WTC11 (cell line): ENCODE results near the gene SRRT. TPM values are rescaled to one million over a fixed set of nuclear protein-coding genes. Genes with fewer than 3 reads are reported as not detected.

ENCODE experiments used
- ATAC-seq: fragments of 200-7000 bp; cut with Tn5 transposase; 2 replicates; pipeline ENCODE4 v1.10.0; 2021; ENCODE audit warnings: mild to moderate bottlenecking, moderate library complexity
- CTCF ChIA-PET: fragments of 300-600 bp; sonication (Branson Sonifier 250); formaldehyde crosslinking; loops from one replicate; lab custom pipeline; 2021; ENCODE audit warnings: antibody characterized with exemption; lab: Charles Lee
- POLR2A ChIA-PET: fragments of 350-600 bp; sonication (Branson Sonifier 250); formaldehyde crosslinking; loops from one replicate; lab custom pipeline; 2021; ENCODE audit warnings: antibody characterized with exemption; lab: Charles Lee
- DNase-seq: peaks from one replicate; pipeline ENCODE4 v3.0.0; 2021; ENCODE audit warnings: low spot score
- H3K27ac Mint-ChIP-seq: 2 replicates; pipeline ENCODE4 v1.8.0; 2021; ENCODE audit warnings: mixed read lengths
- H3K27me3 Mint-ChIP-seq: 2 replicates; pipeline ENCODE4 v1.8.0; 2021; ENCODE audit warnings: low read depth, mild to moderate bottlenecking, moderate library complexity, mixed read lengths
- H3K36me3 Mint-ChIP-seq: 2 replicates; pipeline ENCODE4 v1.8.0; 2021; ENCODE audit warnings: mixed read lengths
- H3K4me1 Mint-ChIP-seq: 2 replicates; pipeline ENCODE4 v1.8.0; 2022; ENCODE audit warnings: mixed read lengths
- H3K4me3 Mint-ChIP-seq: 2 replicates; pipeline ENCODE4 v1.8.0; 2021; ENCODE audit warnings: mild to moderate bottlenecking, moderate library complexity, mixed read lengths
- H3K9me3 Mint-ChIP-seq: 2 replicates; pipeline ENCODE4 v1.8.0; 2021; ENCODE audit warnings: mixed read lengths
- ELF4 ChIP-seq: sonication (generic); formaldehyde crosslinking; IDR thresholded peaks from 2 replicates; pipeline ENCODE4 v1.8.1; 2022; ENCODE audit warnings: low read depth, mild to moderate bottlenecking, moderate library complexity, missing genetic modification reagents
- FOXK1 ChIP-seq: sonication (generic); formaldehyde crosslinking; IDR thresholded peaks from 2 replicates; pipeline ENCODE4 v1.8.0; 2022; ENCODE audit warnings: mild to moderate bottlenecking, moderate library complexity, missing genetic modification reagents
- FOXP1 ChIP-seq: sonication (generic); formaldehyde crosslinking; IDR thresholded peaks from 2 replicates; pipeline ENCODE4 v1.8.0; 2022; ENCODE audit warnings: missing genetic modification reagents, mild to moderate bottlenecking, moderate library complexity, borderline replicate concordance
- KAT7 ChIP-seq: sonication (generic); formaldehyde crosslinking; IDR thresholded peaks from 2 replicates; pipeline ENCODE4 v1.8.1; 2023; ENCODE audit warnings: missing genetic modification reagents, mild to moderate bottlenecking, borderline replicate concordance
- MYBL2 ChIP-seq: sonication (generic); formaldehyde crosslinking; IDR thresholded peaks from 2 replicates; pipeline ENCODE4 v1.8.1; 2023; ENCODE audit warnings: mild to moderate bottlenecking, moderate library complexity, missing genetic modification reagents
- SMAD4 ChIP-seq: sonication (generic); formaldehyde crosslinking; IDR thresholded peaks from 2 replicates; pipeline ENCODE4 v1.8.0; 2022; ENCODE audit warnings: mild to moderate bottlenecking, missing genetic modification reagents
- TCF7 ChIP-seq: sonication (generic); formaldehyde crosslinking; IDR thresholded peaks from 2 replicates; pipeline ENCODE4 v1.8.0; 2022; ENCODE audit warnings: mild to moderate bottlenecking, low read depth, missing genetic modification reagents, moderate library complexity
- ZNF138 ChIP-seq: sonication (generic); formaldehyde crosslinking; conservative IDR thresholded peaks from 2 replicates; pipeline ENCODE4 v1.8.1; 2022; ENCODE audit warnings: mild to moderate bottlenecking, moderate library complexity, missing genetic modification reagents
- ZNF317 ChIP-seq: sonication (generic); formaldehyde crosslinking; IDR thresholded peaks from 2 replicates; pipeline ENCODE4 v1.8.1; 2023; ENCODE audit warnings: low read depth, mild to moderate bottlenecking, moderate library complexity, missing genetic modification reagents, borderline replicate concordance
- total RNA-seq: library from RNA; stranded (reverse); gene quantifications from 3 replicates; pipeline ENCODE4 v1.2.3, GENCODE V29; 2021
- TF ChIP-seq, protein P1 (sequence below): sonication (generic); formaldehyde crosslinking; conservative IDR thresholded peaks from 2 replicates; pipeline ENCODE4 v1.8.1; 2022; ENCODE audit warnings: mild to moderate bottlenecking, missing genetic modification reagents
- TF ChIP-seq, protein P2 (sequence below): sonication (generic); formaldehyde crosslinking; IDR thresholded peaks from 2 replicates; pipeline ENCODE4 v1.8.0; 2022; ENCODE audit warnings: mild to moderate bottlenecking, missing genetic modification reagents
- TF ChIP-seq, protein P3 (sequence below): sonication (generic); formaldehyde crosslinking; IDR thresholded peaks from 2 replicates; pipeline ENCODE4 v1.8.1; 2022; ENCODE audit warnings: low read depth, missing genetic modification reagents, borderline replicate concordance
- TF ChIP-seq, protein P4 (sequence below): sonication (generic); formaldehyde crosslinking; IDR thresholded peaks from 2 replicates; pipeline ENCODE4 v1.8.0; 2022; ENCODE audit warnings: mild to moderate bottlenecking, missing genetic modification reagents
- TF ChIP-seq, protein P5 (sequence below): sonication (generic); formaldehyde crosslinking; IDR thresholded peaks from 2 replicates; pipeline ENCODE4 v1.8.0; 2022; ENCODE audit warnings: missing genetic modification reagents
- TF ChIP-seq, protein P6 (sequence below): sonication (generic); formaldehyde crosslinking; IDR thresholded peaks from 2 replicates; pipeline ENCODE4 v1.8.0; 2023; ENCODE audit warnings: mild to moderate bottlenecking, missing genetic modification reagents
- TF ChIP-seq, protein P7 (sequence below): sonication (generic); formaldehyde crosslinking; IDR thresholded peaks from 2 replicates; pipeline ENCODE4 v1.8.1; 2023; ENCODE audit warnings: mild to moderate bottlenecking, missing genetic modification reagents
- TF ChIP-seq, protein P8 (sequence below): sonication (generic); formaldehyde crosslinking; IDR thresholded peaks from 2 replicates; pipeline ENCODE4 v1.8.1; 2022; ENCODE audit warnings: missing genetic modification reagents, borderline replicate concordance

The SRRT gene
- total RNA-seq, 1 experiment from 2014 or later = 238 TPM

DNA sequence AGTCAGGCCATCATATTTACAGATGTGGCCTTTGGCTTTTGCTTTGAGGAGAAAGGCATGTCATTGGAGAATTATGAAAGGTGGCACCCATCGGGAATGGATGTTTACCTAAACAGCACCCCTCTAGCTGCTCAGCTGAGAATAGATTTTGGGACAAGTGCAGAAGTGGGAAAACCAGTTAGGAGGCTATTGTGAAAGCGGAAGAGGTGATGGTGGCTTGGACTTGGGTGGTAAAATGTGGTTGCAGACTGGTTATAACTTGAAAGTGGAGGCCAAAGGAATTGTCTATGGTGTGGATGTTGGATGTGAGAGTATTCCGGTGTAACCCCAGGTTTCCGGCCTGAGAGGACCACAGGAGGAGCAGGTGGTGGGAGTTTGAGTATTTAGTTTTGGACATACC is 27.5 kb upstream of the SRRT start:
- CTCF ChIA-PET = no interaction called here
- DNase-seq = no peak
- peaks cover 14% of the 10 kb centered on the region for H3K4me1 Mint-ChIP-seq
- no peaks in the 10 kb centered on the region for H3K36me3 Mint-ChIP-seq
- H3K4me3 Mint-ChIP-seq = no peak overlapping the region
- no peak for ATAC-seq
- TF ChIP-seq, protein P1, sequence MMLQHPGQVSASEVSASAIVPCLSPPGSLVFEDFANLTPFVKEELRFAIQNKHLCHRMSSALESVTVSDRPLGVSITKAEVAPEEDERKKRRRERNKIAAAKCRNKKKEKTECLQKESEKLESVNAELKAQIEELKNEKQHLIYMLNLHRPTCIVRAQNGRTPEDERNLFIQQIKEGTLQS = no peak
- TF ChIP-seq, protein P2, sequence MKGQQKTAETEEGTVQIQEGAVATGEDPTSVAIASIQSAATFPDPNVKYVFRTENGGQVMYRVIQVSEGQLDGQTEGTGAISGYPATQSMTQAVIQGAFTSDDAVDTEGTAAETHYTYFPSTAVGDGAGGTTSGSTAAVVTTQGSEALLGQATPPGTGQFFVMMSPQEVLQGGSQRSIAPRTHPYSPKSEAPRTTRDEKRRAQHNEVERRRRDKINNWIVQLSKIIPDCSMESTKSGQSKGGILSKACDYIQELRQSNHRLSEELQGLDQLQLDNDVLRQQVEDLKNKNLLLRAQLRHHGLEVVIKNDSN (CRISPR knock-in tag) = no peak
- TF ChIP-seq, protein P3, sequence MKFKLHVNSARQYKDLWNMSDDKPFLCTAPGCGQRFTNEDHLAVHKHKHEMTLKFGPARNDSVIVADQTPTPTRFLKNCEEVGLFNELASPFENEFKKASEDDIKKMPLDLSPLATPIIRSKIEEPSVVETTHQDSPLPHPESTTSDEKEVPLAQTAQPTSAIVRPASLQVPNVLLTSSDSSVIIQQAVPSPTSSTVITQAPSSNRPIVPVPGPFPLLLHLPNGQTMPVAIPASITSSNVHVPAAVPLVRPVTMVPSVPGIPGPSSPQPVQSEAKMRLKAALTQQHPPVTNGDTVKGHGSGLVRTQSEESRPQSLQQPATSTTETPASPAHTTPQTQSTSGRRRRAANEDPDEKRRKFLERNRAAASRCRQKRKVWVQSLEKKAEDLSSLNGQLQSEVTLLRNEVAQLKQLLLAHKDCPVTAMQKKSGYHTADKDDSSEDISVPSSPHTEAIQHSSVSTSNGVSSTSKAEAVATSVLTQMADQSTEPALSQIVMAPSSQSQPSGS (CRISPR knock-in tag) = no peak
- TF ChIP-seq SMAD4 (CRISPR knock-in tag) (no peak), FOXP1 (no peak), TCF7 (CRISPR knock-in tag) (no peak), FOXK1 (CRISPR knock-in tag) (no peak), ZNF138 (CRISPR knock-in tag) (no peak), MYBL2 (CRISPR knock-in tag) (no peak)
- TF ChIP-seq, protein P4, sequence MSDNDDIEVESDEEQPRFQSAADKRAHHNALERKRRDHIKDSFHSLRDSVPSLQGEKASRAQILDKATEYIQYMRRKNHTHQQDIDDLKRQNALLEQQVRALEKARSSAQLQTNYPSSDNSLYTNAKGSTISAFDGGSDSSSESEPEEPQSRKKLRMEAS = no peak
- TF ChIP-seq, protein P5, sequence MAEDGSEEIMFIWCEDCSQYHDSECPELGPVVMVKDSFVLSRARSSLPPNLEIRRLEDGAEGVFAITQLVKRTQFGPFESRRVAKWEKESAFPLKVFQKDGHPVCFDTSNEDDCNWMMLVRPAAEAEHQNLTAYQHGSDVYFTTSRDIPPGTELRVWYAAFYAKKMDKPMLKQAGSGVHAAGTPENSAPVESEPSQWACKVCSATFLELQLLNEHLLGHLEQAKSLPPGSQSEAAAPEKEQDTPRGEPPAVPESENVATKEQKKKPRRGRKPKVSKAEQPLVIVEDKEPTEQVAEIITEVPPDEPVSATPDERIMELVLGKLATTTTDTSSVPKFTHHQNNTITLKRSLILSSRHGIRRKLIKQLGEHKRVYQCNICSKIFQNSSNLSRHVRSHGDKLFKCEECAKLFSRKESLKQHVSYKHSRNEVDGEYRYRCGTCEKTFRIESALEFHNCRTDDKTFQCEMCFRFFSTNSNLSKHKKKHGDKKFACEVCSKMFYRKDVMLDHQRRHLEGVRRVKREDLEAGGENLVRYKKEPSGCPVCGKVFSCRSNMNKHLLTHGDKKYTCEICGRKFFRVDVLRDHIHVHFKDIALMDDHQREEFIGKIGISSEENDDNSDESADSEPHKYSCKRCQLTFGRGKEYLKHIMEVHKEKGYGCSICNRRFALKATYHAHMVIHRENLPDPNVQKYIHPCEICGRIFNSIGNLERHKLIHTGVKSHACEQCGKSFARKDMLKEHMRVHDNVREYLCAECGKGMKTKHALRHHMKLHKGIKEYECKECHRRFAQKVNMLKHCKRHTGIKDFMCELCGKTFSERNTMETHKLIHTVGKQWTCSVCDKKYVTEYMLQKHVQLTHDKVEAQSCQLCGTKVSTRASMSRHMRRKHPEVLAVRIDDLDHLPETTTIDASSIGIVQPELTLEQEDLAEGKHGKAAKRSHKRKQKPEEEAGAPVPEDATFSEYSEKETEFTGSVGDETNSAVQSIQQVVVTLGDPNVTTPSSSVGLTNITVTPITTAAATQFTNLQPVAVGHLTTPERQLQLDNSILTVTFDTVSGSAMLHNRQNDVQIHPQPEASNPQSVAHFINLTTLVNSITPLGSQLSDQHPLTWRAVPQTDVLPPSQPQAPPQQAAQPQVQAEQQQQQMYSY (CRISPR knock-in tag) = no peak
- TF ChIP-seq, protein P6, sequence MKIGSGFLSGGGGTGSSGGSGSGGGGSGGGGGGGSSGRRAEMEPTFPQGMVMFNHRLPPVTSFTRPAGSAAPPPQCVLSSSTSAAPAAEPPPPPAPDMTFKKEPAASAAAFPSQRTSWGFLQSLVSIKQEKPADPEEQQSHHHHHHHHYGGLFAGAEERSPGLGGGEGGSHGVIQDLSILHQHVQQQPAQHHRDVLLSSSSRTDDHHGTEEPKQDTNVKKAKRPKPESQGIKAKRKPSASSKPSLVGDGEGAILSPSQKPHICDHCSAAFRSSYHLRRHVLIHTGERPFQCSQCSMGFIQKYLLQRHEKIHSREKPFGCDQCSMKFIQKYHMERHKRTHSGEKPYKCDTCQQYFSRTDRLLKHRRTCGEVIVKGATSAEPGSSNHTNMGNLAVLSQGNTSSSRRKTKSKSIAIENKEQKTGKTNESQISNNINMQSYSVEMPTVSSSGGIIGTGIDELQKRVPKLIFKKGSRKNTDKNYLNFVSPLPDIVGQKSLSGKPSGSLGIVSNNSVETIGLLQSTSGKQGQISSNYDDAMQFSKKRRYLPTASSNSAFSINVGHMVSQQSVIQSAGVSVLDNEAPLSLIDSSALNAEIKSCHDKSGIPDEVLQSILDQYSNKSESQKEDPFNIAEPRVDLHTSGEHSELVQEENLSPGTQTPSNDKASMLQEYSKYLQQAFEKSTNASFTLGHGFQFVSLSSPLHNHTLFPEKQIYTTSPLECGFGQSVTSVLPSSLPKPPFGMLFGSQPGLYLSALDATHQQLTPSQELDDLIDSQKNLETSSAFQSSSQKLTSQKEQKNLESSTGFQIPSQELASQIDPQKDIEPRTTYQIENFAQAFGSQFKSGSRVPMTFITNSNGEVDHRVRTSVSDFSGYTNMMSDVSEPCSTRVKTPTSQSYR (CRISPR knock-in tag) = no peak
- H3K9me3 Mint-ChIP-seq = no peaks in the 10 kb centered on the region
- POLR2A ChIA-PET = interaction anchor here (0.7 kb wide), 1 partner anchor 44 kb away, joined by 8 read pairs; no protein-coding TSS in a partner anchor
- H3K27me3 Mint-ChIP-seq = no peaks in the 10 kb centered on the region
- H3K27ac Mint-ChIP-seq = no peak overlapping the region

DNA sequence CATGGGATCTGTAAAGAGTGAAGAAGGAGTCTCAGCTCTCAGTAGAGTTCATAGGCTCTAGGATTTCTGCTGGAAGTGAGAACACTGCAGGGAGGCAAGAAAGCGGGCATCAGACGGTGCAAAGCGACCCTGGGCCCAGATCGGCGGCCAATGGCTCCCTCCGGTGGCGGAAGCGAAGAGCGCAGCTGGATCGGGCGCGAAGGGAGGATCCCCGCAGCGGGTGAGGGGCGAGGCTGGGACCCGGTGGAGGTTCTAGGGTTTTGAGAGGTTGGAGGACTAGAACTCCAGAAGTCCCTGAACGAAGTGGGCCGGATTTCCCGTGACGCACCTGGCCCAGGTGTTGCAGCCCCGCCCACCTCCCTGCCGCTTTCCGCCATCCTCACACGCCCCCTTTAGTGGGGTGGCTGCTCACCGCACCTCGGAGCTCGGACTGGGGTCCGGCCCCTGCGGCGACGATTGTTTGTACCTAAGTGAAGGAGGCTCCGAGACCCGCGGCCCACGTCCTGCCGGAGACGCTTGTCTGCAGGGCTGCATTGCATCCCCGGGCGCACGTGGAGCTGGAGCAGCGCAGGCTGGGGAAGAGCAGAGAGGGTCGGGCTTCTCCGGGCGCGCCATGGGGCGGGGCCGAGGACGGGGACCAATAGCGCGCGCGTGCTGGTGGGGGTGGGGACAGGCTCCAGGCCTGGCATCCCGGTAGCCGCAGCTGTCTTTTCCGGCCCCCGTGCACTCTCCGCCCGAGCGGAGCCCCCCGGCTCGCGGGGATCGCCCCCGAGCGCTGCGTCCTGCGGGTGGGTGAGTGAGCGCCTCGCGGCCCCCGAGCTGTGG is 22.6 kb upstream of the SRRT start, which contains the start of gene SLC12A9:
SLC12A9 (plus strand) TSS at position 666 of the 825 bp plus-strand sequence. CDS start 1,485 bp downstream, outside the sequence.
- DNase-seq (peak; percentile 93), ATAC-seq (peak; percentile 95)
- Mint-ChIP-seq H3K27ac (peak within 1 kb of the TSS; percentile 67), H3K36me3 (peaks cover 2% of the 10 kb centered on the region; the same call in 1 of the 2 replicates), H3K4me3 (peak within 1 kb of the TSS; percentile 93), H3K9me3 (no peaks in the 10 kb centered on the region), H3K4me1 (0 out of 2 replicates have a peak, but pooled peaks cover 7% of the 10 kb centered on the region), H3K27me3 (no peaks in the 10 kb centered on the region)
- ChIA-PET POLR2A (interaction anchor here (0.5 to 2.2 kb wide), 14 partner anchors 15 to 272 kb away, joined by 3 to 44 read pairs (median 6); partner anchors contain the start of genes EPHB4, EPO, POP7 and SRRT), CTCF (interaction anchor here (0.5 to 5.6 kb wide), 46 partner anchors 10 to 325 kb away, joined by 3 to 131 read pairs (median 5); partner anchors contain the start of genes EPHB4, EPO, FBXO24 and LRCH4)
- TF ChIP-seq FOXK1 (CRISPR knock-in tag) (peak; percentile 44), ELF4 (no peak), KAT7 (CRISPR knock-in tag) (no peak), ZNF317 (CRISPR knock-in tag) (0 out of 2 replicates have a peak, but pooled peaks have one; percentile 13)
- TF ChIP-seq, protein P7, sequence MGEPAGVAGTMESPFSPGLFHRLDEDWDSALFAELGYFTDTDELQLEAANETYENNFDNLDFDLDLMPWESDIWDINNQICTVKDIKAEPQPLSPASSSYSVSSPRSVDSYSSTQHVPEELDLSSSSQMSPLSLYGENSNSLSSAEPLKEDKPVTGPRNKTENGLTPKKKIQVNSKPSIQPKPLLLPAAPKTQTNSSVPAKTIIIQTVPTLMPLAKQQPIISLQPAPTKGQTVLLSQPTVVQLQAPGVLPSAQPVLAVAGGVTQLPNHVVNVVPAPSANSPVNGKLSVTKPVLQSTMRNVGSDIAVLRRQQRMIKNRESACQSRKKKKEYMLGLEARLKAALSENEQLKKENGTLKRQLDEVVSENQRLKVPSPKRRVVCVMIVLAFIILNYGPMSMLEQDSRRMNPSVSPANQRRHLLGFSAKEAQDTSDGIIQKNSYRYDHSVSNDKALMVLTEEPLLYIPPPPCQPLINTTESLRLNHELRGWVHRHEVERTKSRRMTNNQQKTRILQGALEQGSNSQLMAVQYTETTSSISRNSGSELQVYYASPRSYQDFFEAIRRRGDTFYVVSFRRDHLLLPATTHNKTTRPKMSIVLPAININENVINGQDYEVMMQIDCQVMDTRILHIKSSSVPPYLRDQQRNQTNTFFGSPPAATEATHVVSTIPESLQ (CRISPR knock-in tag) = no peak
- TF ChIP-seq, protein P8, sequence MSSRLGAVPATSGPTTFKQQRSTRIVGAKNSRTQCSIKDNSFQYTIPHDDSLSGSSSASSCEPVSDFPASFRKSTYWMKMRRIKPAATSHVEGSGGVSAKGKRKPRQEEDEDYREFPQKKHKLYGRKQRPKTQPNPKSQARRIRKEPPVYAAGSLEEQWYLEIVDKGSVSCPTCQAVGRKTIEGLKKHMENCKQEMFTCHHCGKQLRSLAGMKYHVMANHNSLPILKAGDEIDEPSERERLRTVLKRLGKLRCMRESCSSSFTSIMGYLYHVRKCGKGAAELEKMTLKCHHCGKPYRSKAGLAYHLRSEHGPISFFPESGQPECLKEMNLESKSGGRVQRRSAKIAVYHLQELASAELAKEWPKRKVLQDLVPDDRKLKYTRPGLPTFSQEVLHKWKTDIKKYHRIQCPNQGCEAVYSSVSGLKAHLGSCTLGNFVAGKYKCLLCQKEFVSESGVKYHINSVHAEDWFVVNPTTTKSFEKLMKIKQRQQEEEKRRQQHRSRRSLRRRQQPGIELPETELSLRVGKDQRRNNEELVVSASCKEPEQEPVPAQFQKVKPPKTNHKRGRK (CRISPR knock-in tag) = no peak
